Omental fat pad (tissue), 4 donors: ENCODE measurements around the gene S100A7A. TPM values are rescaled to one million over a fixed set of nuclear protein-coding genes. Genes with fewer than 3 reads are reported as not detected.

Experiments used
- ATAC-seq: fragments of 150-250 bp; one replicate; pipeline ENCODE4 v1.9.1; 2016; ENCODE audit warnings: mild to moderate bottlenecking, moderate library complexity; ENCODE audit not compliant: low FRiP score
- DNase-seq: peaks from one replicate; pipeline ENCODE4 v3.0.0-alpha.2; 2019; ENCODE audit warnings: low spot score
- total RNA-seq, 4 donors: library from RNA; depleted of rRNA; stranded (reverse); fragments of >200 nt; gene quantifications; one replicate each; pipeline ENCODE4 v1.1.0, GENCODE V29; 2016
- TF ChIP-seq, protein P1 (sequence below), 3 donors: fragments of 450-650 bp; IDR thresholded peaks; one replicate each; pipeline ENCODE4 v1.5.1; 2016 to 2017; ENCODE audit warnings: antibody characterized with exemption in 3 of 3, mild to moderate bottlenecking in 3 of 3, moderate library complexity in 2 of 3

The S100A7A gene
- not detected for total RNA-seq

DNA sequence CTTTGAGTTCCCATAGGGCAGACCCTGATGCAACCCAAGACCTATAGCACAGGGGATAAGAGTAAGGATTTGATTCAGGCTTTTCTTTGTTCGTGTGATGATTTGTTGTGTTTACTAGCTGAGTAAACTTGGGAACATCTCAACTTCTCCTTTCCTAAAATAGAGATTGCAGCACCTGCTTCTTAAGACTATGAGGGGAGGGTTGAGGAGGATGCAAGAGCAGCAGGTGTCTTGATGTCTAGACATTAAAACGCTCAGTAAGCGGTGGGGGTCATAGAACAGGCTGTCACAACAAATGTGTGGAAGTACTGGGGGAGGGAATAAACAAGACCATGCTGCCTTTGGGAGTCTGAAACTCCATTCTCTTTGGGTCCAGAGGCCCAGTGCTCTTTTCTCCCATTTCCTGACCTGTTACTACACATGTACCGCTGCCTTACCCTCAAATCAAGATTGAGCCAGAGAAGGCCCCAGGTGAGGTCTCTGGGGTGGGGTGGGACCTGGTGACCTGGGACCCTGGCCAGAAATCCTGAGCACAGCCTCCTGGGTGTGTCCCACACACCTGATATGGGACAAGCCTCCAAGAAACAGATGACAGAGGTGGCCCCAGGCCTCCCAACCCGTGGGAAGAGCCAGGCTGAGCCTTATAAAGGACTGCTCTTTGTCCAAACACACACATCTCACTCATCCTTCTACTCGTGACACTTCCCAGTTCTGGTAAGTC, at the start of gene S100A7A:
Gene S100A7A (plus strand): TSS at position 671 of the 721 bp plus-strand sequence. CDS start 1,563 bp downstream, outside the sequence.
- no peak for ATAC-seq
- TF ChIP-seq, protein P1, sequence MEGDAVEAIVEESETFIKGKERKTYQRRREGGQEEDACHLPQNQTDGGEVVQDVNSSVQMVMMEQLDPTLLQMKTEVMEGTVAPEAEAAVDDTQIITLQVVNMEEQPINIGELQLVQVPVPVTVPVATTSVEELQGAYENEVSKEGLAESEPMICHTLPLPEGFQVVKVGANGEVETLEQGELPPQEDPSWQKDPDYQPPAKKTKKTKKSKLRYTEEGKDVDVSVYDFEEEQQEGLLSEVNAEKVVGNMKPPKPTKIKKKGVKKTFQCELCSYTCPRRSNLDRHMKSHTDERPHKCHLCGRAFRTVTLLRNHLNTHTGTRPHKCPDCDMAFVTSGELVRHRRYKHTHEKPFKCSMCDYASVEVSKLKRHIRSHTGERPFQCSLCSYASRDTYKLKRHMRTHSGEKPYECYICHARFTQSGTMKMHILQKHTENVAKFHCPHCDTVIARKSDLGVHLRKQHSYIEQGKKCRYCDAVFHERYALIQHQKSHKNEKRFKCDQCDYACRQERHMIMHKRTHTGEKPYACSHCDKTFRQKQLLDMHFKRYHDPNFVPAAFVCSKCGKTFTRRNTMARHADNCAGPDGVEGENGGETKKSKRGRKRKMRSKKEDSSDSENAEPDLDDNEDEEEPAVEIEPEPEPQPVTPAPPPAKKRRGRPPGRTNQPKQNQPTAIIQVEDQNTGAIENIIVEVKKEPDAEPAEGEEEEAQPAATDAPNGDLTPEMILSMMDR (IDR thresholded peaks at IDR 0.05): no peak

DNA sequence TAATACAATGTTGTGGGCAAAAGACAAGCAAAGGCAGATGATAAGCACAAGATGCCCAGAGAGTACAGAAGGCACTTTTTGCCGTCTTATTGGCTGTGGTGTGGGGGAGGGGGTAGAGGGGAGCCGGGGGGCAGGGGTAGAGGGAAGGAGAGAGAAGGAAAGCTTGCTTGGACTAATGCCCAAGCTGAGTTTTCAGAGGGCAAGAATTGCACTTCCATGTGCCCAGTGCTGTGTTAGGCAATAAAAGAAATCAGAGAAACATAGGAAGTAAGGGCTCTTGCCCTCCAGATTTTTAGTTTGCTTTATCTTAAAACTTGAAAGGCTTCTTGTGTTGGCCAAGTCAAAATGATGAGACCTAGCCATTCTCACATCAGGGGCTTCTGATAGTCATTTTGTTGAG, 49.2 kb upstream of the S100A7A start:
- TF ChIP-seq, protein P1 (IDR thresholded peaks at IDR 0.05): no peak
- no peak for ATAC-seq
- no peak for DNase-seq

More for the DNA sequence above, at the start of gene S100A7A:
- DNase-seq: no peak

DNA sequence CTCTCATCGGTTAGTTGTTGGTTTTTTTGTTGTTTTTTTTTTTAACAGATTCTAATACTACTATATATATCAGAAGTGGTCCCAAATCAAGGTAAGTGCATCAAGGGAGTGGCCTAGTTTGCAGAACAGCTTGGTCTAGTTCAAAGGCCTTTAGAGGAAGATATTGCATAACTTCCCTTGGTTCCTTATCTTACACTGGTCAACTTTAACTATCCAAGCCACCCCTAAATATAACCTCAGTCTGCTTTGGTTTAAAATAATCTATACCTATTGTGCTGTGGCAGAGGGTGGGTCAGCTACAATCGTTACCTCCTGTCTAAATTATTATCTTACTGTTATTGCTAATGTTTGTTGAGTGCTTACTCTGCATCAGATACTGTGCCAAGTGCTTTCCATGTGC, 47.8 kb upstream of the S100A7A start:
- DNase-seq (no peak), ATAC-seq (no peak)
- TF ChIP-seq, protein P1 (IDR thresholded peaks at IDR 0.05): no peak

DNA sequence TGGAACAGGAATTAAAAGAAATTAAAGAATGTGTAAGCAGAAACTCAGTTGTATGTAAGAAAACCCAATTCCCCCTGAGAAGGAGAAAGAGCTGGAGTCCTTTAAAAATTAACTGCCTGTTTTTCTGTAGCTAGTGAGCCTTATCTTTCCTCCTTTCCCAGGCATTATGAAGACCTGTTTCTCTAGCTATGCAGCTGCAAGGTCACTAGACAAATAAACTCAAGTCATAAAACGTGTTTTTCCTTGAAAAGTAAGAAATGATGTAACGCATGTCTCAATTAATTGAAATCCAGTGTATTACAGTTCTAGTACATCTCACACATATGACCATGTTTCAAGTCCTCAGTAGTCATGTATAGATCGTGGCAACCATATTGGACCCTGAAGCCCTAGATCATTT, 46.2 kb upstream of the S100A7A start:
- no peak for ATAC-seq
- TF ChIP-seq, protein P1 (IDR thresholded peaks at IDR 0.05): no peak
- no peak for DNase-seq

DNA sequence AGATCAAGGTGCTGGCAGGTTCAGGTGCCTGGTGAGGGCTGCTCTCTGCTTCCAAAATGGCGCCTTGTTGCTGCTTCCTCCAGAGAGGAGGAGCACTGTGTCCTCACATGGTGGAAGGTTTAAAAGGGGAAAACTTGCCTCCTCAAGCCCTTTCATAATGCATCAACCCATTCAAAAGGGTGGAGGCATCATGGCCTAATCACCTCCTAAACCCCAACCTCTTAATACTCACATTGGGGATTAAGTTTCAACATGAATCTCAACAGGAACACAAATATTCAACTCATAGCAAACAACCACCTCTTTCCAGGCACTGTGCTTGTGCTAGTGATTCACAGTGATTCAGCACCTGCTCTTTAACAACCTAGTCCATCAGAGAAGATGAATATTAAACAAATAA, 45.1 kb upstream of the S100A7A start:
- ATAC-seq (no peak), DNase-seq (no peak)
- TF ChIP-seq, protein P1 (IDR thresholded peaks at IDR 0.05): no peak

DNA sequence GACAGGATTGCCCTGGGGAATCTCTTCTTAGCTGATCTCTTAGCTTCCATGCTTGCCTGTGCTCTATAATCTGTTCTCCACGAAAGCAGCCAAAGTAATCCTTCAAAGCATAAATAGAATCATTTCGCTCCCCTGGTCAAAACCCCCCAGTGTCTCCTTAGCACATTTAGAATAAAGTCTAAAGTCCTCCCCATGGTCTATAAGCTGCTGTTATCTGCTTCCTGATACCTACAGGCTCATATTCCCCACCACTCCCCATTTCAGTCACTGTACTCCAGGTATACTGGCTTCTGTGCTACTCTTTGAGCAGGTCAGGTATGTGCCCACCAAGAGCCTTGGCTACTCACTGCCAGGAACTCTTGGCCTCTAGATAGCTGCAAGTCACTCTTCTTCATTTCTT, 43.7 kb upstream of the S100A7A start:
- ATAC-seq (no peak), DNase-seq (no peak)
- TF ChIP-seq, protein P1 (IDR thresholded peaks at IDR 0.05): no peak

DNA sequence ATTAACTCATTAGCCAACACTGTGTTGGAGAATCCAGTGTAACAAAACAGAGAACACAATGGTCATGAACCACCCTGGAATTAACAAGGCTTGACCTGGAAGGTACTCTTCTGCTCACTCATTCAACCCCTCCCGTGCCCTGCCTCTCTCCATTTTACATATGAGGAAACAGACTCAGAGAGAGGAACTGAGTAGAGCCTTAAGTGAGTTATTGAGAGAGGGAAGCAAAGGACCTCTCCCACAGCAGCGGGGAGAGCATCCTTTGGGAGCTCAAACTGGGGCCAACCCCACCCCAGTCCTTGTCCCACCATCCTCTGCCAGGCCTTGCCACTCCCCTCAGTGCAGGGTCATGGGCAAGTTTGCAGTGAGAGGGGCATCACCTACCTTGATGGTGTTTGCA, 42.2 kb upstream of the S100A7A start:
- TF ChIP-seq, protein P1 (IDR thresholded peaks at IDR 0.05): no peak
- DNase-seq (no peak), ATAC-seq (no peak)
